Amniotic epithelial cell (primary cell): ENCODE measurements around the gene PRKN.
"Not testable (repeated sequence)": the region's sequence is repeated elsewhere in the genome, so short reads cannot be mapped to it uniquely, and the experiment has no call there.

Source experiments
- DNase-seq: peaks from one replicate; pipeline ENCODE4 v3.0.0-alpha.2; 2010; ENCODE audit warnings: low read depth

Gene PRKN

GRCh38 chr6:162538643-162539064 lies 188.9 kb downstream of the PRKN start:
- DNase-seq, result no peak

GRCh38 chr6:162533009-162533400 lies 194.6 kb downstream of the PRKN start:
- no peak for DNase-seq

- DNase-seq, result no peak
Observed at GRCh38 chr6:162532283-162533008, 195.1 kb downstream of the PRKN start.

DNA sequence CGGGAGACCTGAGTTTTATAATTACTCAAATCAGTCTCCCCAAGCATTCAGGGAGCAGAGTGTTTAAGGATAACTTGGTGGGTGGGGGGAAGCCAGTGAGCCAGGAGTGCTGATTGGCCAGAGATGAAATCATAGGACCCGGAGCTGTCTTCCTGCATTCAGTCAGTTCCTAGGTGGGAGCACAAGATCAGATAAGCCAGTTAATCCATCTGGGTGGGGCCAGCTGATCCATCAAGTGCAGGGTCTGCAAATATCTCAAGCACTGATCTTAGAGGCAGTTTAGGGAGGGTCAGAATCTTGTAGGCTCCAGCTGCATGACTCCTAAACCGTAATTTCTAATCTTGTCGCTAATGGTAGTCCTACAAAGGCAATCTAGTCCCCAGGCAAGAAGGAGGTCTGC lies 196.2 kb downstream of the PRKN start:
- DNase-seq, result not testable (repeated sequence)

DNA sequence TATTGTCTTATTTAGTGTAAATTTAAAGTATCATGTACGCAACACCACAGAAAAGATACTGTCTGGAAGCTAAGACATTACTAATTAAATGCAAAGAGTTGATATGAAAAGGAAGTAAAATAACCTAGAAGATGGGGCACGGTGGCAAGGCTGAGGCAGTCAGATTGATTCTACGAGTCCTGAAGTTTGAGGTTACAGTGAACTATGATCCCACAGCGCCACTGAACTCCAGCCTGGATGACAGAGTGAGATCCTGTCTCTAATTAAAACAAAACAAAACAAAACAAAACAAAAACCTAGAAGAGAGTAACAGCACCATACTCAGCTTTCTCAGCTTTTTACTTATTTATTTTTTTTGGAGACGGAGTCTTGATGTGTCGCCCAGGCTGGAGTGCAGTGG lies 199.0 kb downstream of the PRKN start:
- DNase-seq, result no peak

DNA sequence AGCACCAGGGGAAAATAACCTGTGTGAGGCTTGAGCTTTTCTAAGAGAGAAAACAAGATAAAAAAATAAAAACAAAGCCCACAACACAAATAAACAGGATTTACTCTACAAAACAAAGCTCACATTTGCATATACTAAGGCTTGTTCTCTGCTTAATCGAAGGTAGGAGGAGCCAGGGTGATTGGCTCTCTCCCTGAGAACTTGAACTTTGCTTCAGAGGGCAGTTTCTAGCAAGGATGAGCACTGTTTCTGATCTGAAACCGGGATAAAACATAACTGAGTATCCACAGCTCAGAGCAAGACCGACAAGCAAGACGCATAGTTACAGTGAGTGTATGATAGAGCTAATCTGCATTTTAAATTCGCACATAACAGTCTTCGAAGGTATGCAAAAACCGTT lies 200.6 kb downstream of the PRKN start:
- no peak for DNase-seq

GRCh38 chr6:162525181-162525580 lies 202.4 kb downstream of the PRKN start:
- no peak for DNase-seq

GRCh38 chr6:162512744-162513143 lies 214.8 kb downstream of the PRKN start:
- DNase-seq, result no peak

DNA sequence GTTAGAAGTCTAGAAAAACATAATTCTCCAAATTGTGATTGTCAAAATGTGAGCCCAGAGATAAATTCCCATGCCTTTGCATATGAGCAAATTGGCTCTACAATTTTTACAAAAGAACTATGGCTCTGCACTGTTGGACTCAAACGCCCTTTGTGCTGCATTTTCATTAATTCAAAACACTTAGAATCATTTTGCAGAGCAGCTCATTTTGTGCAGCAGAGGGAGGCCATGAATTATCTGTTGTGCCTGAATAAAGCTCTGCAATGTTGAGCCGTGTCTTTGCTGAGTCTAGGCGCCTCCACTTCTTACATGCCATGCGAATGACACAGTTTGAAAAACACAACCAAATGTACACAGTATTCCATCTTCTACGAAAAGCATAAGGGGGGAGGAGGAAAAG lies 230.2 kb downstream of the PRKN start:
- DNase-seq, result no peak

GRCh38 chr6:162493917-162494316 lies 233.6 kb downstream of the PRKN start:
- DNase-seq, result no peak

- no peak for DNase-seq
Observed at GRCh38 chr6:162491637-162492036, 235.9 kb downstream of the PRKN start.

- DNase-seq, result no peak
Observed at GRCh38 chr6:162489101-162489976, 238.2 kb downstream of the PRKN start.

DNA sequence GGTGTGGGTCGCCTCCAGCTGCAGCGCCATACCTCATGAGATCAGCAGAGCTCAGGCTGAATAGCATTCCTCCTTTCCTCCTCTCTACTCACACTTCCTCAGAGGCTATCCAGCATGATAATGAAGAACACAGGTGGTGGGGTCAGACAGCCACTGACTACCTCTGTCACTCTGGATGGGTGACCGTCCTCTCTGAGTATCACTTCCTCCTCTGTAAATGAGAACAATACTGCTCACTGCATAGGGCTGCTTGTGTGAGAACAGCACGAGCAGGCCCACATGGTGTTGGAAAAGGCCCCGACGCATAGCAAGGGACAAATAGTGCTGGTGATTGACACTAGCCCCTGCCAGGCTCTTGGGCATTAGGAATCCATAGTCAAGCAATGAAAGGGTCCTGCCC lies 239.1 kb downstream of the PRKN start:
- DNase-seq, result no peak

DNA sequence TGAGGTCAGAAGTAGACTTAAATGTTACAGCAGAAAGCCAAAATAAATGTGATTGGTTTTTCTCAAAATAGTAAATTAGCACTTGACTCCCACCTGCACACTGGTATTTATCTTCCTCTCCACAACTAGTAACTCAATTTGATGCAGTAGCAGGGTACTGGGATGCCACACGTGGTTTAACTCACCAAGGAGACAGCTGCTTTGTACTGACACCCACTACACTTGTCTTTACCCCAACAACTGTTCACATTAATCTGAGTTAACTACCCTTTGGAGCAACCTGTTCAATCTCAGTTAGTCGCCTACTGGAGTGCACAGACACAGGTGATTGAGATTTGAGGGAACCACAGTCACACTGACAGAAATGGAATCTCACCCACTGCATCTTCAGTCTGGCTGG lies 242.1 kb downstream of the PRKN start:
- DNase-seq, result no peak

DNA sequence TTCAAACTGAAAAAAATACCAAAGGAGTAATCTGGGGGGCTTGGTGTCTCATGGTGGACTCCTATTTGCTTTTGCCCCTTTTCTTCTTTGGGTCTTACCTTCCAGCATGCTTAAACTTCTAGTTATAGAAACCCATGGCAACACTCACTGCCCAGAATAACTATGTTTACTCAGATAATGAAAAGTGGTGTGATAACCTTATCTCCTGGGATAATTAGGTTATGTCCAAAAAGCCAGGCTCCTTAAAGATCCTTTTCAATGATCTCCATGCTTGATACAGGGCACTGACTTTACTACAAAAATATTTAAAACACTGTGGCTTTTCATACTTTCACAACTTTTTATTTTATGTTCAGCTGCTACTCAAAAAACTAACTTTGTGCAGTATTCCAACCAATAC lies 245.6 kb downstream of the PRKN start:
- no peak for DNase-seq

DNA sequence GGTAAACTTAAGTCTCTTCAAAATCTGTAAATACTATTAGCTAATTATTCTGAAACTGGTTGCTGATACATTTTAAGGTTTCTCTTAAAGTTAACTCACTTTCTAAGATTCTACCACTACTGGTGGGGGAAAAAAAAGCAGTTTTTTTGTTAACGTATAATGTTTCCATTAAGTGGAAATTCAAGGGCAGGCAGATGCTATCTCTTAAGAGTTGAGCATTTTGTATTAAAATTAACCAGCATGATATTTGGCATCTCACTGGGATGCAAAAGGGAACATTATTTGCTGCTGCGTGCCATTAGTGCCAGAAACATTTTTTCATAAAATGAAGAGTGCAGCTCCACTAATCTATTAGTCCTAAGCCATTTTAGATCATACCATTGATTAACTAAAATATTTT lies 246.2 kb downstream of the PRKN start:
- DNase-seq, result no peak

- DNase-seq, result no peak
Observed at GRCh38 chr6:162478192-162478671, 249.3 kb downstream of the PRKN start.

DNA sequence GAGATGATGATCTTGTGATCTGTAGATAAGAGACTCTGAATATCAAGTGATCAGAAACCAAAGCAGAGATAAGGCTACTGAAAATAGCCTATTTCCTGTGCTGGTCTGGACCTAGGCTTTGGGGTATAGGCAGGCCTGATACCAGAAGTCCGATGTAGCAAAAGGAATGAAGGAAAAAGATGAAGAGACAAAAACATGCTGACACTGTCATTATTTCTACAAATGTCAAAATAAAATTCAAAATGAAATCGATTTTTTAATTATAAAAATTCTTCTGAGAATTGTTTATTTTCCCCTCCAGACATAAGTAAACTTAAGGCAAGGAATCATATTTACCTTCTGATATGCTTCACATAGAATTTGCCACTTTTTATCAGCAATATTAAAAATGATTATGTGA lies 252.8 kb downstream of the PRKN start:
- no peak for DNase-seq

DNA sequence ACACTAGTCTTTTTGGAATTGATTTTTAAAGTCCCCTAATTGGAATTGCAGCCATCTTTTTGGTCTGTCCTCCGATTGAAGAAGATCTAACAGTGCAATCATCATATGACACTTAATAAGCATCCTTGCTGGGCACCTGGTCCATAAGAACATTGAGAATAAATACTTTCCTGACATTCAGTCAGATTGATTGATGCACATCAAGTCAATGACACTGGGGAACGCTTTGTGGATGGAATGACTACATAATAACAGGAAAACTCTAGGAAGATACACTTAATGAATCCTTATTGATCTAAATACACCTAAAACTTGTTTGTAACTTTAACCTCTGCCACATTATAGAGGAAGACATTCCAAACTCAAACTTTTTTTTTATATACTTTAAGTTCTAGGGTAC lies 255.7 kb downstream of the PRKN start:
- DNase-seq, result no peak

- no peak for DNase-seq
Observed at GRCh38 chr6:162468326-162468725, 259.2 kb downstream of the PRKN start.

DNA sequence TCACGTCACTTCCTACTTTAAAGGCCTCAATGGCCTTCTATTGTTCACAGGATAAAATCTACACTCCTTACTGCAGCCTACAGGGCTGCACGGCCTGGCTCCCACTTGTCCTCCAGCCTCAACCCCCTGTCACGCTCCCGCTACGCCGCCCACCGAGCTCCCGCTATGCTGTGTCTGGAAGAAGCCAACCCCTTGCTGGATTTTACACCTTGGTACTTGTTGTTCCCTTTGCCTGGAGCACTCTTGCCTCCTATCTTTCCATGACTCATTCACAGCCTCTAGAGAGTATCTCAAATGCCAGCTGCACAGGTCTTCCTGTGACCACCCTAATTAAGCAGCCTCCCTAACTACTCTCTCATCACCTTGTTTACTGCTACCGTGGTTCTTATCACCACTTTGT lies 259.9 kb downstream of the PRKN start:
- DNase-seq, result no peak

DNA sequence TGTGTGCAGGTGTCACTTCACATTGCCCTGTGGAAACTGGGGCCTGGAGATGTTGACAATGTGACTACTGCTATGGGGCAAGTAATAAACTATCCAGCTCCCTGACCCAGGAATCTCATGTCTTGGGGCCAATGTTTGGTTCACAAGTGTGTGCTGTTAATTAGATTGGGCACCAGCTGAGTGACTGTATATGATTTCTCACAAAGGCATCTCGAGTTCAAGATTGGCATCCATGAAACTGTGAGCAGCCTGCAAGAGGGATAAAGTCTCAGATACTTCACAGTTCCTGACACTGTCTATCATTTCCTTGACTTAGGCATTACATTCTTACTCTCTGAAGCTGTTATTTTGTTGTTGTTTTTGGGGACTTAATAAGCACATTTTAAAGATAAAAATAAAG lies 264.0 kb downstream of the PRKN start:
- DNase-seq, result no peak

GRCh38 chr6:162459985-162460384 lies 267.6 kb downstream of the PRKN start:
- no peak for DNase-seq
